Omental fat pad (tissue), 4 donors: Measurements from ENCODE around the gene TMEM207. TPM values are rescaled to one million over a fixed set of nuclear protein-coding genes. Genes with fewer than 3 reads are reported as not detected.

Experiments
- ATAC-seq: fragments of 150-250 bp; one replicate; pipeline ENCODE4 v1.9.1; 2016; ENCODE audit warnings: mild to moderate bottlenecking, moderate library complexity; ENCODE audit not compliant: low FRiP score
- DNase-seq: peaks from one replicate; pipeline ENCODE4 v3.0.0-alpha.2; 2019; ENCODE audit warnings: low spot score
- CTCF ChIP-seq, 3 donors: fragments of 450-650 bp; IDR thresholded peaks; one replicate each; pipeline ENCODE4 v1.5.1; 2016 to 2017; ENCODE audit warnings: antibody characterized with exemption in 3 of 3, mild to moderate bottlenecking in 3 of 3, moderate library complexity in 2 of 3
- total RNA-seq, 4 donors: library from RNA; depleted of rRNA; stranded (reverse); fragments of >200 nt; gene quantifications; one replicate each; pipeline ENCODE4 v1.1.0, GENCODE V29; 2016

The TMEM207 gene
- total RNA-seq, 4 donors from 2014 or later = not detected

GRCh38 chr3:190396001-190396400, 53.7 kb downstream of the TMEM207 start:
- DNase-seq (no peak), ATAC-seq (no peak)
- no peak for TF ChIP-seq CTCF (IDR thresholded peaks at IDR 0.05)

GRCh38 chr3:190388703-190389102, 61.0 kb downstream of the TMEM207 start:
- ATAC-seq (no peak), DNase-seq (no peak)
- TF ChIP-seq CTCF (IDR thresholded peaks at IDR 0.05) = no peak

DNA sequence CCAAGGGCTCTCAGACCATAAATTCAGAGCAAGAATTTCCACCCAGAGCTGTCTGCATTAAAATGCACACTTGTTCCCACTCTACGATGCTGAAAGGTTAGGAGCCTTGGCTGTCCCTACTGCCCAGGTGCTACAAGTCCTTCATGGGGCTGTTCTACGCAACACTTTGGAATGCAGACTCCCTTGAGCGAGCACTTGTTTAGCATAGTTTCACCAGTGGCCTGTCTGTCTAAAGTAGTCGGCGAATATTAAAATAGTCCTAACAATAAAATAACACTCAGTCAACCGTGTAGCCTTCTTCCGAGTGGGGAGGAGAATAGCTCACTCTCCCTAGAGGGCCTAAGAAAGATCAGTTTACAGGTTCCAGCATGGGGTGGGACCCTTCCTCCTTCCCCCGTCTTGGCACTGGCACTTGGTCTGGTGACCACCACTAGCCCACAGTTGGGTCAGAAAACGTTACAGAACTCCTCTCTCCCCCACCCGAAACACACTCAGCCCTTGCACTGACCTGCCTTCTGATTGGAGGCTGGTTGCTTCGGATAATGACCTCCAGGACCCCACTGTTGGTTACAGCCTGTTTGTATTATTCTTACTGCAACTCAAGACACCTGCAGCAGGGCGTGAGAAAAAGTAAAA, 62.0 kb downstream of the TMEM207 start, which contains the start of gene CLDN16:
CLDN16 (plus strand) TSS at position 586 of the 636 bp plus-strand sequence. CDS start 167 bp downstream, outside the sequence.
- no peak for TF ChIP-seq CTCF (IDR thresholded peaks at IDR 0.05)
- no peak for DNase-seq
- no peak for ATAC-seq

DNA sequence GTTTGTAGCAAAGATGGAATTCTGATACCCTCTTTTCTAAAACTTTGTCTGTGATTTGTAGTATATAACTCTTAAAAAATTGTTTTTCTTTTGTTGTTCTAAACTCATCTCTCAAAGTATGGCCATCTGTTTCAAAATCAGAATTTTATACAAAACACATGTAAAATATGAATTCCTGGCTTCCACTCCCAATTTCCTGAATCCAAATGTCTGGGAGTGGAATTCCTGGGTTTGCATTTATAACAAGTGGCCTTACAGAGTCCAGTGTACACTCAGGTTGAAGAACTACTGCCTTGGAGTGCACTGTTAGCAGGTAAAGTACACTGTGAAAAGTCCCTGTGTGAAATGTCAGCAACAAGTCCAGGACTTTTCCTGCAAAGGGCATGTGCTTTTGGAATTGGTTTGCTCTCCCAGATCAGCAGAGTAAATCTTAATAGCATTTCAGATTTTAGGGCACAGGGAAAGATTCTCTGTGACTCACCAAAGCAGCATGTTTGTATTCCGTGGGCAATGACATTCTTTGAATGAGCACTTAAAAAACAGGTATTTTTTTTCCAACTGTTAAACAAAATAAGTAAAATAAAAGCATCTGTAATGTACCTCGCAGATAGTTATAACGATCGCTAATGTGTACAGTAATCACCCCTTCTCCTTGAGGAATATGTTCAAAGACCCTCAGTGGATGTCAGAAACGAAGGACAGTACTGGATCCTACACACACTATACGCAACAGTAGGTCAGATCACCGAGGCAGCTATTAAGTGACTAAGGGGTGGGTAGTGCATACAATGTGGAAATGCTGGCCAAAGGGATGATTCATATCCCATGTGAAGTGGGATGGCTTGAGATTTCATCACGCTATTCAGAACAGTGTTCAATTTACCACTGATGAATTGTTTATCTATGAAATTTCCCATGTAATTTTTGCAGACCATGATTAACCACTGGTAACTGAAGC, 63.7 kb downstream of the TMEM207 start:
- TF ChIP-seq CTCF (IDR thresholded peaks at IDR 0.05) = no peak
- ATAC-seq = peak; percentile 88
- DNase-seq = no peak

- ATAC-seq = peak; percentile 16
Observed at GRCh38 chr3:190384309-190384756, 65.4 kb downstream of the TMEM207 start.

GRCh38 chr3:190382082-190382481, 67.6 kb downstream of the TMEM207 start:
- peak; percentile 65 for ATAC-seq
- no peak for TF ChIP-seq CTCF (IDR thresholded peaks at IDR 0.05)
- DNase-seq = no peak

More at GRCh38 chr3:190384309-190384756, 65.4 kb downstream of the TMEM207 start:
- no peak for DNase-seq
- TF ChIP-seq CTCF (IDR thresholded peaks at IDR 0.05) = no peak
